ENCODE measurements around the gene NFU1. TPM values are rescaled to one million over a fixed set of nuclear protein-coding genes. Genes with fewer than 3 reads are reported as not detected.

Gene NFU1
- total RNA-seq, 1 experiment from 2014 or later = 38.2 TPM

DNA sequence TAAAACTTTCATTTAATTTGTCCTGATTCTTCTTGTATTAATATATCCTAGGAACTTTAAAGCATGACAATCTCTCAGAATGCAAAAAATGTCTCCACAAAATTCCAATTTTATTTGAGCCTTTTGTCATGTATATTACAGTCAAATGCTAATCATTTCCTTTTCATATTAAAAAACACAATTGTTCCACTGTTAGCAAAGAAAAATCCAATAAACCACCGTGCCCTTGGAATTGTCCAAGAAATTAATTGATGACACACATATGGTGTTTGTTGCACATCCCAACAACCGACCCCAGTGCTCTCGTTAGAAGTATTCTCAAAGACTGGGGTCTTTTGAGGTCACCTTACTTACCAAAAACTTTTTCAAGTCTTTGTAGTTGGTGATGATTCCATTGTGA lies 78.3 kb downstream of the NFU1 start:
- Histone ChIP-seq H3K27me3 (ENCODE audit: insufficient read depth, low read length) (no peaks in the 10 kb centered on the region), H3K9me2 (ENCODE audit: insufficient read depth) (no peaks in the 10 kb centered on the region), H3K79me2 (ENCODE audit: insufficient read depth, low read length) (no peaks in the 10 kb centered on the region), H3K9ac (ENCODE audit: low read length) (no peak overlapping the region), H3K4me3 (replicated peaks in 1 of 2; ENCODE audit: low read depth in 1 of 2, low read length in 2 of 2) (no peak overlapping the region), H3K4me1 (ENCODE audit: control insufficient read depth in 1 of 2, insufficient read depth in 2 of 2, low read length in 2 of 2) (no peaks in the 10 kb centered on the region), H3K9me3 (ENCODE audit: control insufficient read depth in 1 of 2, insufficient read depth in 1 of 2, low read depth in 1 of 2, low read length in 2 of 2) (no peaks in the 10 kb centered on the region), H4K20me1 (ENCODE audit: insufficient read depth) (no peaks in the 10 kb centered on the region), H3K4me2 (ENCODE audit: low read length) (no peak overlapping the region), H3K27ac (ENCODE audit: low read depth, low read length) (no peak overlapping the region), H2AFZ (ENCODE audit: low read depth, low read length, poor library complexity, severe bottlenecking) (no peak overlapping the region), H3K36me3 (ENCODE audit: control insufficient read depth in 1 of 2, insufficient read depth in 2 of 2, low read length in 2 of 2) (peaks cover 16 to 28% of the 10 kb centered on the region in 2 experiments)
- CTCF ChIA-PET = no interaction called here
- ATAC-seq (no peak), DNase-seq (ENCODE audit: low read depth, low spot score) (no peak)
- POLR2A ChIA-PET = no interaction called here
- TF ChIP-seq SRF (IDR thresholded peaks at IDR 0.05; ENCODE audit: low read depth) = no peak
- TF ChIP-seq, protein P1, sequence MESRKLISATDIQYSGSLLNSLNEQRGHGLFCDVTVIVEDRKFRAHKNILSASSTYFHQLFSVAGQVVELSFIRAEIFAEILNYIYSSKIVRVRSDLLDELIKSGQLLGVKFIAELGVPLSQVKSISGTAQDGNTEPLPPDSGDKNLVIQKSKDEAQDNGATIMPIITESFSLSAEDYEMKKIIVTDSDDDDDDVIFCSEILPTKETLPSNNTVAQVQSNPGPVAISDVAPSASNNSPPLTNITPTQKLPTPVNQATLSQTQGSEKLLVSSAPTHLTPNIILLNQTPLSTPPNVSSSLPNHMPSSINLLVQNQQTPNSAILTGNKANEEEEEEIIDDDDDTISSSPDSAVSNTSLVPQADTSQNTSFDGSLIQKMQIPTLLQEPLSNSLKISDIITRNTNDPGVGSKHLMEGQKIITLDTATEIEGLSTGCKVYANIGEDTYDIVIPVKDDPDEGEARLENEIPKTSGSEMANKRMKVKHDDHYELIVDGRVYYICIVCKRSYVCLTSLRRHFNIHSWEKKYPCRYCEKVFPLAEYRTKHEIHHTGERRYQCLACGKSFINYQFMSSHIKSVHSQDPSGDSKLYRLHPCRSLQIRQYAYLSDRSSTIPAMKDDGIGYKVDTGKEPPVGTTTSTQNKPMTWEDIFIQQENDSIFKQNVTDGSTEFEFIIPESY (IDR thresholded peaks at IDR 0.05; ENCODE audit: extremely low read depth, insufficient replicate concordance, low read length) = no peak
- TF ChIP-seq, protein P2, sequence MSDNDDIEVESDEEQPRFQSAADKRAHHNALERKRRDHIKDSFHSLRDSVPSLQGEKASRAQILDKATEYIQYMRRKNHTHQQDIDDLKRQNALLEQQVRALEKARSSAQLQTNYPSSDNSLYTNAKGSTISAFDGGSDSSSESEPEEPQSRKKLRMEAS (IDR thresholded peaks at IDR 0.05) = no peak
- no peak for TF ChIP-seq JUND (IDR thresholded peaks at IDR 0.05)
- no peak for TF ChIP-seq ZNF274 (IDR thresholded peaks at IDR 0.05; ENCODE audit: low read depth, low read length)
- no peak for TF ChIP-seq YY1 (IDR thresholded peaks at IDR 0.05; ENCODE audit: extremely low read depth, insufficient replicate concordance, low read depth, low read length)
- no peak for TF ChIP-seq CBX3 (IDR thresholded peaks at IDR 0.05; ENCODE audit: low read depth)
- no peak for TF ChIP-seq POLR2AphosphoS5 (IDR thresholded peaks at IDR 0.05; ENCODE audit: low read depth, low read length)
- no peak for TF ChIP-seq EZH2phosphoT487 (IDR thresholded peaks at IDR 0.05; ENCODE audit: borderline replicate concordance)
- no peak for TF ChIP-seq CEBPB (IDR thresholded peaks at IDR 0.05; ENCODE audit: low read depth)
- TF ChIP-seq, protein P3, sequence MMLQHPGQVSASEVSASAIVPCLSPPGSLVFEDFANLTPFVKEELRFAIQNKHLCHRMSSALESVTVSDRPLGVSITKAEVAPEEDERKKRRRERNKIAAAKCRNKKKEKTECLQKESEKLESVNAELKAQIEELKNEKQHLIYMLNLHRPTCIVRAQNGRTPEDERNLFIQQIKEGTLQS (IDR thresholded peaks at IDR 0.05) = no peak
- no peak for TF ChIP-seq SP1 (IDR thresholded peaks at IDR 0.05; ENCODE audit: low read depth)
- TF ChIP-seq, protein P4, sequence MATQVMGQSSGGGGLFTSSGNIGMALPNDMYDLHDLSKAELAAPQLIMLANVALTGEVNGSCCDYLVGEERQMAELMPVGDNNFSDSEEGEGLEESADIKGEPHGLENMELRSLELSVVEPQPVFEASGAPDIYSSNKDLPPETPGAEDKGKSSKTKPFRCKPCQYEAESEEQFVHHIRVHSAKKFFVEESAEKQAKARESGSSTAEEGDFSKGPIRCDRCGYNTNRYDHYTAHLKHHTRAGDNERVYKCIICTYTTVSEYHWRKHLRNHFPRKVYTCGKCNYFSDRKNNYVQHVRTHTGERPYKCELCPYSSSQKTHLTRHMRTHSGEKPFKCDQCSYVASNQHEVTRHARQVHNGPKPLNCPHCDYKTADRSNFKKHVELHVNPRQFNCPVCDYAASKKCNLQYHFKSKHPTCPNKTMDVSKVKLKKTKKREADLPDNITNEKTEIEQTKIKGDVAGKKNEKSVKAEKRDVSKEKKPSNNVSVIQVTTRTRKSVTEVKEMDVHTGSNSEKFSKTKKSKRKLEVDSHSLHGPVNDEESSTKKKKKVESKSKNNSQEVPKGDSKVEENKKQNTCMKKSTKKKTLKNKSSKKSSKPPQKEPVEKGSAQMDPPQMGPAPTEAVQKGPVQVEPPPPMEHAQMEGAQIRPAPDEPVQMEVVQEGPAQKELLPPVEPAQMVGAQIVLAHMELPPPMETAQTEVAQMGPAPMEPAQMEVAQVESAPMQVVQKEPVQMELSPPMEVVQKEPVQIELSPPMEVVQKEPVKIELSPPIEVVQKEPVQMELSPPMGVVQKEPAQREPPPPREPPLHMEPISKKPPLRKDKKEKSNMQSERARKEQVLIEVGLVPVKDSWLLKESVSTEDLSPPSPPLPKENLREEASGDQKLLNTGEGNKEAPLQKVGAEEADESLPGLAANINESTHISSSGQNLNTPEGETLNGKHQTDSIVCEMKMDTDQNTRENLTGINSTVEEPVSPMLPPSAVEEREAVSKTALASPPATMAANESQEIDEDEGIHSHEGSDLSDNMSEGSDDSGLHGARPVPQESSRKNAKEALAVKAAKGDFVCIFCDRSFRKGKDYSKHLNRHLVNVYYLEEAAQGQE (IDR thresholded peaks at IDR 0.05; ENCODE audit: low read depth) = no peak
- TF ChIP-seq ELF1 (IDR thresholded peaks at IDR 0.05; ENCODE audit: borderline replicate concordance, low read depth) = no peak
- no peak for TF ChIP-seq POLR2A (IDR thresholded peaks at IDR 0.05; ENCODE audit: borderline replicate concordance, extremely low read depth, insufficient read depth, insufficient read length)
- TF ChIP-seq FOSL1 (IDR thresholded peaks at IDR 0.05; ENCODE audit: low read depth) = no peak
- no peak for TF ChIP-seq EGR1 (IDR thresholded peaks at IDR 0.05; ENCODE audit: low read depth)
- TF ChIP-seq, protein P5, sequence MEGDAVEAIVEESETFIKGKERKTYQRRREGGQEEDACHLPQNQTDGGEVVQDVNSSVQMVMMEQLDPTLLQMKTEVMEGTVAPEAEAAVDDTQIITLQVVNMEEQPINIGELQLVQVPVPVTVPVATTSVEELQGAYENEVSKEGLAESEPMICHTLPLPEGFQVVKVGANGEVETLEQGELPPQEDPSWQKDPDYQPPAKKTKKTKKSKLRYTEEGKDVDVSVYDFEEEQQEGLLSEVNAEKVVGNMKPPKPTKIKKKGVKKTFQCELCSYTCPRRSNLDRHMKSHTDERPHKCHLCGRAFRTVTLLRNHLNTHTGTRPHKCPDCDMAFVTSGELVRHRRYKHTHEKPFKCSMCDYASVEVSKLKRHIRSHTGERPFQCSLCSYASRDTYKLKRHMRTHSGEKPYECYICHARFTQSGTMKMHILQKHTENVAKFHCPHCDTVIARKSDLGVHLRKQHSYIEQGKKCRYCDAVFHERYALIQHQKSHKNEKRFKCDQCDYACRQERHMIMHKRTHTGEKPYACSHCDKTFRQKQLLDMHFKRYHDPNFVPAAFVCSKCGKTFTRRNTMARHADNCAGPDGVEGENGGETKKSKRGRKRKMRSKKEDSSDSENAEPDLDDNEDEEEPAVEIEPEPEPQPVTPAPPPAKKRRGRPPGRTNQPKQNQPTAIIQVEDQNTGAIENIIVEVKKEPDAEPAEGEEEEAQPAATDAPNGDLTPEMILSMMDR (IDR thresholded peaks at IDR 0.05 in 2 of 3, conservative IDR thresholded peaks at IDR 0.05 in 1 of 3; ENCODE audit: borderline replicate concordance in 1 of 3, insufficient read depth in 1 of 3, low read depth in 2 of 3, low read length in 2 of 3) = no peak
- no peak for TF ChIP-seq SIN3A (IDR thresholded peaks at IDR 0.05; ENCODE audit: low read depth)
- intact Hi-C loops (cut with micrococcal nuclease) = no loop called here
- BruUV-seq (replicated peaks) = no TSS peak
- RAD21 ChIA-PET (ENCODE audit: low non-redundant PET in 1 of 2, low total read pairs in 2 of 2, uncharacterized antibody in 2 of 2, unreplicated experiment in 2 of 2) = no interaction called here
